Loucy (cell line): ENCODE measurements around the gene MAVS.

Experiments
- CTCF ChIP-seq: fragments of 200-600 bp; sonication (generic); conservative IDR thresholded peaks from 2 replicates; pipeline ENCODE4 v1.5.1; 2014; ENCODE audit warnings: mild to moderate bottlenecking, antibody characterized with exemption, low read length
- EZH2phosphoT487 ChIP-seq: fragments of 200-600 bp; IDR thresholded peaks from 2 replicates; pipeline ENCODE4 v1.6.1; 2018; ENCODE audit warnings: antibody characterized with exemption, mild to moderate bottlenecking, moderate library complexity, borderline replicate concordance

- TF ChIP-seq CTCF (no peak), EZH2phosphoT487 (no peak)
Measured at GRCh38 chr20:3875378-3875974, 28.8 kb downstream of the MAVS start.
